GM19372 (cell line): ENCODE measurements around the gene GALK2.
"Not testable (repeated sequence)": the region's sequence is repeated elsewhere in the genome, so short reads cannot be mapped to it uniquely, and the experiment has no call there.

Experiments used
- ATAC-seq: cut with Tn5 transposase; IDR thresholded peaks from one replicate; pipeline ENCODE4 v1.9.1; 2021; ENCODE audit warnings: mild to moderate bottlenecking, low read depth, moderate library complexity; ENCODE audit not compliant: unreplicated experiment

The GALK2 gene

DNA sequence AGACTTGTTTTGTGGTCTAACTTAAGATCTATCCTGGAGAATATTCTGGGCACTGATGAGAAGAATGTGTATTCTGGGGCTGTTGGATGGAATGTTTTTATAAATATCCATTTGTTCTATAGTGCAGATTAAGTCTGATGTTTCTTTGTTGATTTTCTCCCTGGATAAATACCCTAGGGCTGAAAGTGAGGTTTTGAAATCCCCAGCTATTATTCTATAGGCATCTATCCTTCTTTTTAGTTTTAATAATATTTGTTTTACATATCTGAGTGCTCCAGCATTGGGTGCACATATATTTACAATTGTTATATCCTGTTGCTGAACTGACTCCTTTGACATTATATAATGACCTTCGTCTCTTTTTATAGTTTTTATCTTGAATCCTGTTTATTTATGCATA, 42.9 kb downstream of the GALK2 start:
- no peak for ATAC-seq

- peak; percentile 99 for ATAC-seq
Observed at GRCh38 chr15:49215768-49216739, 46.0 kb downstream of the GALK2 start.

- ATAC-seq = no peak
Observed at GRCh38 chr15:49223536-49224274, 53.7 kb downstream of the GALK2 start.

- ATAC-seq = no peak
Observed at GRCh38 chr15:49225572-49226281, 55.7 kb downstream of the GALK2 start.

DNA sequence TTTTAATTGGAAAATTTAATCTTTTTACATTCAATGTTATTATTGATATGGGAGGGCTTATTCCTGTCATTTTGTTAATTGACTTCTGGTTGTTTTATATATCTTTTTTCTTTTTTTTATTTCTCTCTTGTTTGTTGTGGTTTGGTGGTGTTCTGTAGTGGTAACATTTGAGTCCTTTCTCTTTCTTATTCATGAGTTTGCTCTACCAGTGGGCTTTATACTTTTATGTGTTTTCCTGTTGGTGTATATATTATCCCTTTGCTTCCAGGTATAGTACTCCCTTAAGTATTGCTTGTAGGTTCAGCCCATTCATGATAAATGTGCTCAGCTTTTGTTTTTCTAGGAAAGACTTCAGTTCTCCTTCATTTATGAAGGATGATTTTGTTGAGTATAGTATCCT, 57.6 kb downstream of the GALK2 start:
- no peak for ATAC-seq

DNA sequence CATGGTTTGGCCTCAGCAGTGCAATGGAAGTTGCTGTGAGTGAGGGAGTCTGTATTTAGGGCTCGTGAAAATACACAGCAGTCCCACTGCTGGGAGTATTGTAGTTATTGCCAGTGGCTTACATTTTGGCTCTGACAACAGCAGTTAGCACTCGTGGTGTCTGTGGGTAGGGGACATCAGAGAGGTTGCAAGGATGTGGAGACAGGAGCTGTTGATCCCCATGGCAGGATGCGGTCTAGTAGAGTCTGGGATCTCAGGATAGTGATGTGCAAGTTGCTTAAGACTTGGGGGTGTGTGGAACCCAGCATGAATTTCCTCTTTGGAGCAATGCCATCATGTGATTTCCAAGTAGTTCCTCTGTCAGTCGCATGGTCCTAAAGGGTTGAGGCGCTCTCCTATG, 59.9 kb downstream of the GALK2 start:
- ATAC-seq = no peak

DNA sequence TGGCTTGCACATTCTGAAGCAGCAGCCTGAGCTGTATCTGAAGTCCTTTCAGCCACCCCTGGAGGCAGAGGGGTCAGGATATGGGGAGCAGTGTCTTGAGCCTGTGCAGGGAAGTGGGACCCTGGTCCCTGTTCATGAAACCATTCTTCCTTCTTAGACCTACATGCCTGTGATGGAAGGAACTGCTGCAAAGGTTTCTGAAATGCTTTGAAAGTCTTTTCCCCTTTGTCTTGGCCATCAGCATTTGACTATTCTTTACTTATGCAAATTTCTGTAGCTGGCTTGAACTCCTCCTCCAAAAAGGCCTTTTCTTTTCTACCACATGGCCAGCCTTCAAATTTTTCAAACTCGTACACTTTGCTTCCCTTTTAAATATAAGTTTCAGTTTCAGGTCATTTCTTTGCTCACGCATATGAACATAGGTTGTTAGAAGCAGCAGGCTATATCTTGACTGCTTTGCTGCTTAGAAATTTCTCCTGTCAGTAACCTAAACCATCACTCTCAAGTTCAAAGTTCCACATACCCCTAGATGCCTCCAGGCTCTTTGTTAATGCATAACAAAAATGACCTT, 62.3 kb downstream of the GALK2 start:
- no peak for ATAC-seq

DNA sequence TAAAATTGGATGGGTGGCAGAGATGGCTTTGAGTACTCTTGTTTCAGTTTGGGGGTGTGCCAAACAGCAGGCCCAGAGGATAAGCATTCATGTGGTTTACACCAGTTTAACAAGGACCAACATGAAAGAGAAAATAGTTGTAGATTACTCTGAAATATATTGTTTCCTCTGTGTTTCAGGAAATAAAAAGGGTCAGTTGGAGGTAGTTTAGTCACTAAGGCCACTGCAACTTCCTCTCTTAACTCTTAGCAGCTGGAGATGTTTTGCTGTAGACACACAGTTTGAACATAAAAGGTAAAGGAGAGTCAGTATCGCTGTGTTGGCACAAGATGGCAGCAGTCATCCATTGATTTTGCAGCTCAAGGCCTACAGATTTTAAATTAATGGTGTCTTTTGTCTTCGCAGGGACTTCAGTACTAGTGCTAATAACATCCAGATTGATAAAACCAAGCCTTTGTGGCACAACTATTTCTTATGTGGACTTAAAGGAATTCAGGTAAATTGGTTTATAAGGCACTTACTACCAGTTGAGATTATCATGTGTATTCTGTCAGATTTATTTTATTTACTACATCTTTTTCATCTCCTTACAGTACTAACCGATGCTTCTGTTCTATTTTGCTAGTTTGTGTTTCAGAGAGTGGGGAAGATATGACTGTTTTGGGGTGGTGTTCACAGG, 65.5 kb downstream of the GALK2 start:
- peak; percentile 92 for ATAC-seq

GRCh38 chr15:49236869-49237268, 66.8 kb downstream of the GALK2 start:
- no peak for ATAC-seq

GRCh38 chr15:49238342-49238741, 68.3 kb downstream of the GALK2 start:
- no peak for ATAC-seq

- no peak for ATAC-seq
Observed at GRCh38 chr15:49239105-49239504, 69.1 kb downstream of the GALK2 start.

DNA sequence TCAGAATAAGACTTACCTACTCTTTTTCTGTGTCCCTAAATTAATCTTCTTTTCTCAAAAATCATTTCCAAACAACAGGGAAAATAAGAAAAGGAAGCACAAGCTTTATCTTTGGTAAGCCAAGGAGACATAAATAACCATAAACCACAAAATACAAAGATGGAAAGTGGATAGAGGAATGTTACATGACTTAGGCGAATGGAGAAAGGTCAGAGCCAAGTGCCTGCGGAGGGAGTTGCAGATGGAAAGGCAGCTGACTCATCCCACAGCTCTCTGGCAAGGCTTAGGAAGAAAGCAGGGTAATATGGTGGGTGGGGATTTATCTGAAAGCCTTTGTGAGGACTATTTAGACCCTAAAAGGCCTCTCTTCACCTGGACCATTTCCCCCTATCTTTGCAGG, 72.8 kb downstream of the GALK2 start:
- ATAC-seq = no peak

GRCh38 chr15:49247556-49248110, 77.6 kb downstream of the GALK2 start:
- ATAC-seq = no peak

GRCh38 chr15:49248291-49248690, 78.2 kb downstream of the GALK2 start:
- ATAC-seq = no peak

DNA sequence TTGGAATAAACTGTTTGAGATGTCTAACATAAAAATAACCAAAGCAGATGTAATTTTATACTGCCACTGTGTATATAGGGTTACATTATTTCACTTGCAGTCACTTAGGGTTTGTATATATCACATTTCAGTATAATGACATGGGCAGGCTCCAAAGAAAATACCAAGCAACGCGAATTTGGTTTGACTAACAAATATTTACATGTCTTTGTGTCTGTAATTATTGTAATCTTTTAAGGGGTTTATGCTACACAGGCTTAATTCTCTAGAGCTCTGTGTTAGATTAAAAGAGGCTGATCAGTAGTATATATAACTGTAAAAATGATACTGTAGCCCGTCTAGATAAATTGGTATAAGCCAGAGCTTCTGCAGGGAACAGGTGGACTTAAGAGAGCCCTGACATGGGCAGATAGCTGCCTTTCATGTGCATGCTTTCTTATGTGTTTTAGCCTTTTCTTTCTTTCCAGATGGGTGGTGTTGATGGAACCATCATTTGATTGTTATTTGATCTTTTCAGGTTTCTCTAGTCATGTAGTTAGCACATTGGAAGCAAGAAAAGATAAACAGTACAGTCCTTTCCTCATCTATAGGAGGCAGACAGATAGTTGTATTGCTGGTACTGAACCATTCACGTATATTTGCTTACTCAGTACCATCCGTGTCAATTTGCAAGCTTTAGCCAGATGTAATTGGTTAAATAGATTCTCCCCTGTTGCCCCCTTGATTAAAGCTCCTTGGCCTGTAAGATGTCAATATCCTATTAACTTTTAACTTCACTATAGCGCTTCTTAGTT, 86.1 kb downstream of the GALK2 start:
- ATAC-seq = no peak

GRCh38 chr15:49265117-49265516, 95.1 kb downstream of the GALK2 start:
- ATAC-seq = not testable (repeated sequence)

DNA sequence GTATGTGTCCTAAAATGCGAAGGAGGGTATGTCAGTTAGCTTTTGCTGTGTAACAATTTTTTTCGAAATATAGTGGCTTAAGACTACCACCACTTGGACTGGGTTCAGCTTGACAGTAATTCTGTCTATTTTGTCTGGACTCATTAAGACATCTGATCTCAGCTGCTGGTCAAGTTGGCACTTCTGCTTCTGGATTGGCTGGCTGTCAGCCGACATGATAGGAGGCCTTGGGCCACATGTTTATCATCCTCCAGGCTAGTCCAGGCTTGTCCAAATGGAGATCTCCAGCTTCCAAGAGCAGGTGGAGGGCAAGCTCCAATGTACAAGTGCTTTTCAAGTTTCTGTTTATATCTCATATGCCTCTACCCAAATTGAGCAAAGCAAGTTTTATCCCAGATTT, 95.9 kb downstream of the GALK2 start:
- ATAC-seq = no peak

DNA sequence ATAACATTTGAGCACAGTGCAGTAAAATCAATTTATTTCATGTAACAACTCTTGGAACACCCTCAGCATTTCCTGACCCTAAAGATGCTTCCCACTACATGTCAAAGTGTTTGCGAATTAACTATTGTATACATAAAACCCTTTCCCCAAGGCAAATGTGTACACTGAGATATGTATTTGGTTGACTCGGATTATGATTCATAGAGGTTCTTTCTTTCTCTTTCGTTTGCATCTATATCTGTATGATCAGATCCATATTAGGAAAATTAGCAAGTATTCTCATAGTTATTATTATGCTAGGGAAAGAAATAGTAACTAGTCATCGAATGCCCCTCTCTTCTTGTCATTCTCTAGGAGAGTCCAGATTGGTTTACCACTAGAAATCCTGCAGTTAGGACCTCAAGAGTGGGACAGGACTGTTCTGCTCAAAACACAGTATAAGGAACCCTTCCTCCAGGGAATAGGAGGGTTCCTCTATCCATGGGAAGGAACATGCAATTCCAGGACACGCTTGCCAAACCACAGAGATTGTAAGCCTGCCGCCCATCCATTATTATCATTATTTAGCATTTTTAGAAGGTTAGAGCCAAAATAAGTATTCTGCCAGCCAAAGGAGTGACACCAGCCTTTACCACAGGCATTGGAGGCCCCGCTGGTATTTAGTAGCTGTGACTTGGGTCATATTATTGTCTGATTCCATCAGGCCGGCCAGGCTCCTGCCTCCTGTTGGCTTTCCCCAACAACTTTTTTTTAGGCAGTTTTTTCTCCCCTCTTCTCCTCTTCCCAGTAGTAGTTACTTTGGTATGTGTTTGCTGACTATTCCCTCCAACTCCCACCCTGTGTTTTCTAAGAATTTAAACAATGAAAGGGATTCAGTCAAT, 100.7 kb downstream of the GALK2 start:
- ATAC-seq = no peak
